Gastroesophageal sphincter (tissue), 3 donors: ENCODE results near the gene FNDC3B.

ENCODE experiments used
- EP300 ChIP-seq: sonication (generic); formaldehyde crosslinking; IDR thresholded peaks from one replicate; pipeline ENCODE4 v1.6.1; 2017; ENCODE audit warnings: antibody characterized with exemption, mild to moderate bottlenecking
- POLR2A ChIP-seq, 2 donors: fragments of 450-650 bp; IDR thresholded peaks; one replicate each; pipeline ENCODE4 v1.6.1; 2017; ENCODE audit warnings: antibody characterized with exemption in 2 of 2, mild to moderate bottlenecking in 2 of 2, moderate library complexity in 1 of 2
- POLR2AphosphoS5 ChIP-seq: sonication (generic); formaldehyde crosslinking; IDR thresholded peaks from one replicate; pipeline ENCODE4 v1.6.1; 2017; ENCODE audit warnings: antibody characterized with exemption
- TF ChIP-seq, protein P1 (sequence below), 4 experiments: fragments of 200-600 bp in 2 of 4; fragments of 450-650 bp in 2 of 4; sonication (generic) in 1 of 4; IDR thresholded peaks; one replicate each; pipeline ENCODE4 v1.5.1; 2017 to 2019; ENCODE audit warnings: antibody characterized with exemption in 4 of 4, mild to moderate bottlenecking in 2 of 4, moderate library complexity in 2 of 4

DNA sequence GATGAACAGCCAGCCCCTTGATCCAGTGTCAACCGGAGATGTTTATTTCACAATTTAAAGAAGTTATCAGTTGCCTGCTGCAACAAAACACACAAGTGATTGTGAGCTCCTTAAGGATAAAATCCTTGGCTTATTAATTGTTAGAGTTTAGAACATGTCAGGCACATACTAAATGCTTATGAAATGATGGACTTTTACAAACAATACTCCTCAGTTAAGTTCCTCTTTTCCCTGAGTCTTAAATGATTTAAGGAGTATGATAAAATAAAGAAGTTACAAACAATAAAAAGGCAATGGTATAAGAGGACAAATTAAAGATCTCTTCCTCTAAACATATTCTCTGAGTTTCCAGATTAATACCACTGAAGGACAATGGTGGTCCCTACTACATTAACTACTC lies 403.2 kb downstream of the FNDC3B start:
- TF ChIP-seq, protein P1, sequence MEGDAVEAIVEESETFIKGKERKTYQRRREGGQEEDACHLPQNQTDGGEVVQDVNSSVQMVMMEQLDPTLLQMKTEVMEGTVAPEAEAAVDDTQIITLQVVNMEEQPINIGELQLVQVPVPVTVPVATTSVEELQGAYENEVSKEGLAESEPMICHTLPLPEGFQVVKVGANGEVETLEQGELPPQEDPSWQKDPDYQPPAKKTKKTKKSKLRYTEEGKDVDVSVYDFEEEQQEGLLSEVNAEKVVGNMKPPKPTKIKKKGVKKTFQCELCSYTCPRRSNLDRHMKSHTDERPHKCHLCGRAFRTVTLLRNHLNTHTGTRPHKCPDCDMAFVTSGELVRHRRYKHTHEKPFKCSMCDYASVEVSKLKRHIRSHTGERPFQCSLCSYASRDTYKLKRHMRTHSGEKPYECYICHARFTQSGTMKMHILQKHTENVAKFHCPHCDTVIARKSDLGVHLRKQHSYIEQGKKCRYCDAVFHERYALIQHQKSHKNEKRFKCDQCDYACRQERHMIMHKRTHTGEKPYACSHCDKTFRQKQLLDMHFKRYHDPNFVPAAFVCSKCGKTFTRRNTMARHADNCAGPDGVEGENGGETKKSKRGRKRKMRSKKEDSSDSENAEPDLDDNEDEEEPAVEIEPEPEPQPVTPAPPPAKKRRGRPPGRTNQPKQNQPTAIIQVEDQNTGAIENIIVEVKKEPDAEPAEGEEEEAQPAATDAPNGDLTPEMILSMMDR (IDR thresholded peaks at IDR 0.05) = no peak
- no peak for TF ChIP-seq POLR2A (IDR thresholded peaks at IDR 0.05)
- TF ChIP-seq EP300 = no peak
- TF ChIP-seq POLR2AphosphoS5 = no peak
